SK-N-SH treated with all-trans-retinoic acid at 6 μM for 48 hours (cell line): Measurements from ENCODE around the gene UBL3.

Experiments used
- ATAC-seq: fragments of 200-7000 bp; cut with Tn5 transposase; 3 replicates; pipeline ENCODE4 v1.9.1; 2020; ENCODE audit warnings: mild to moderate bottlenecking, moderate library complexity
- ARNTL ChIP-seq: fragments of 450-650 bp; formaldehyde crosslinking; IDR thresholded peaks from 2 replicates; pipeline ENCODE4 v1.5.0; 2020; ENCODE audit warnings: low read depth, mild to moderate bottlenecking, moderate library complexity, borderline replicate concordance
- BACH2 ChIP-seq: fragments of 250-450 bp; sonication (Bioruptor Pico); IDR thresholded peaks from 2 replicates; pipeline ENCODE4 v1.9.0; 2021; ENCODE audit warnings: mild to moderate bottlenecking, borderline replicate concordance
- CREB5 ChIP-seq: fragments of 250-450 bp; sonication (Bioruptor Pico); IDR thresholded peaks from 2 replicates; pipeline ENCODE4 v1.5.1; 2020; ENCODE audit warnings: low read depth, mild to moderate bottlenecking, moderate library complexity
- CSRNP3 ChIP-seq: fragments of 250-450 bp; sonication (Bioruptor Pico); IDR thresholded peaks from 2 replicates; pipeline ENCODE4 v1.5.1; 2021; ENCODE audit warnings: mild to moderate bottlenecking, moderate library complexity
- ESRRG ChIP-seq: fragments of 250-450 bp; sonication (Bioruptor Pico); IDR thresholded peaks from 2 replicates; pipeline ENCODE4 v1.6.1; 2021; ENCODE audit warnings: mild to moderate bottlenecking
- GLIS3 ChIP-seq: fragments of 250-450 bp; sonication (Bioruptor Pico); IDR thresholded peaks from 2 replicates; pipeline ENCODE4 v1.5.0; 2020; ENCODE audit warnings: mild to moderate bottlenecking, moderate library complexity
- ISL1 ChIP-seq: fragments of 250-450 bp; sonication (Bioruptor Pico); IDR thresholded peaks from 2 replicates; pipeline ENCODE4 v2.1.2; 2022; ENCODE audit warnings: mild to moderate bottlenecking, moderate library complexity
- OSR1 ChIP-seq: fragments of 250-450 bp; sonication (Bioruptor Pico); IDR thresholded peaks from 2 replicates; pipeline ENCODE4 v1.8.0; 2022; ENCODE audit warnings: moderate library complexity, mild to moderate bottlenecking, inconsistent platforms
- PATZ1 ChIP-seq: fragments of 250-450 bp; sonication (Bioruptor Pico); IDR thresholded peaks from 2 replicates; pipeline ENCODE4 v1.8.0; 2020; ENCODE audit warnings: mild to moderate bottlenecking, moderate library complexity, borderline replicate concordance
- POU6F1 ChIP-seq: fragments of 250-450 bp; sonication (Bioruptor Pico); IDR thresholded peaks from 2 replicates; pipeline ENCODE4 v1.8.0; 2021; ENCODE audit warnings: low read depth, mild to moderate bottlenecking, moderate library complexity, borderline replicate concordance
- RARB ChIP-seq: fragments of 250-450 bp; sonication (Bioruptor Pico); IDR thresholded peaks from 2 replicates; pipeline ENCODE4 v1.8.0; 2021; ENCODE audit warnings: mild to moderate bottlenecking, moderate library complexity
- TOX ChIP-seq: fragments of 250-450 bp; sonication (Bioruptor Pico); IDR thresholded peaks from 2 replicates; pipeline ENCODE4 v1.8.0; 2021; ENCODE audit warnings: mild to moderate bottlenecking, moderate library complexity, borderline replicate concordance
- TSHZ2 ChIP-seq: fragments of 250-450 bp; sonication (Bioruptor Pico); IDR thresholded peaks from 2 replicates; pipeline ENCODE4 v1.5.0; 2020; ENCODE audit warnings: mild to moderate bottlenecking, moderate library complexity
- ZFP3 ChIP-seq: fragments of 250-450 bp; sonication (Bioruptor Pico); IDR thresholded peaks from 2 replicates; pipeline ENCODE4 v1.5.0; 2020; ENCODE audit warnings: mild to moderate bottlenecking, moderate library complexity
- ZNF565 ChIP-seq: fragments of 450-650 bp; formaldehyde crosslinking; conservative IDR thresholded peaks from 2 replicates; pipeline ENCODE4 v1.5.0; 2020; ENCODE audit warnings: low read depth, mild to moderate bottlenecking, moderate library complexity
- ZNF70 ChIP-seq: fragments of 450-650 bp; formaldehyde crosslinking; IDR thresholded peaks from 2 replicates; pipeline ENCODE4 v1.5.0; 2020; ENCODE audit warnings: mild to moderate bottlenecking, moderate library complexity
- ZNF8 ChIP-seq: fragments of 450-650 bp; formaldehyde crosslinking; IDR thresholded peaks from 2 replicates; pipeline ENCODE4 v1.5.0; 2020; ENCODE audit warnings: mild to moderate bottlenecking, moderate library complexity

Gene UBL3

DNA sequence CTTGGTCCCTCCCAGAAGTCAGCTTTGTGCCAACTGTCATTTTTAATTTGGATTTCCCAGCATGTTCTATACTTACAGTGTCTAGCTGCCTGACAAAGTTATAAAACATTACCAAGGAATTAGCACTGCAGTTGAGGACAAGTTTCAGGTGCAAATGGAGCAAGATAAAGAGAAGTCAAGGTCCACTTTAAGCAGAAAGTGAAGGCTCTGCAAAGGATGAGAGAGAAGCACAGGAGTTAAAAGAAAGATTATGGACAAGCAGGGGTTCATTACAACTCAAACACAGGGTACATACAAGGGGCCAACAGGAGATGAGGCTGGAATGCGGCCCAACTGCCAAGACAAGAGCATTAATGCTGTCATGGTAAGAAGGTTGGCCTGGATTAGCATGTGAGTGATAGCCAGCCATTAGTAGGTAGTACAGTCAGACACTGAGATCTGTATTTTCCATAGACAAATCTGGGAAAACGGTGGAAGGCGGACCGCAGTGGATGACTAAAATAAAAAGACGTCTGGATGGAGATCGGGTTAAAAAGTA, 17.6 kb downstream of the UBL3 start:
- TF ChIP-seq CSRNP3 (CRISPR knock-in tag) = no peak
- no peak for TF ChIP-seq ARNTL
- TF ChIP-seq ZNF8 (CRISPR knock-in tag) = no peak
- no peak for TF ChIP-seq CREB5 (CRISPR knock-in tag)
- no peak for TF ChIP-seq PATZ1 (CRISPR knock-in tag)
- TF ChIP-seq TSHZ2 = no peak
- TF ChIP-seq TOX (CRISPR knock-in tag) = no peak
- no peak for ATAC-seq

- ATAC-seq = no peak
- TF ChIP-seq ZFP3 (CRISPR knock-in tag) (no peak), OSR1 (no peak), RARB (CRISPR knock-in tag) (no peak)
Observed at GRCh38 chr13:29830000-29830399, 20.4 kb downstream of the UBL3 start.

DNA sequence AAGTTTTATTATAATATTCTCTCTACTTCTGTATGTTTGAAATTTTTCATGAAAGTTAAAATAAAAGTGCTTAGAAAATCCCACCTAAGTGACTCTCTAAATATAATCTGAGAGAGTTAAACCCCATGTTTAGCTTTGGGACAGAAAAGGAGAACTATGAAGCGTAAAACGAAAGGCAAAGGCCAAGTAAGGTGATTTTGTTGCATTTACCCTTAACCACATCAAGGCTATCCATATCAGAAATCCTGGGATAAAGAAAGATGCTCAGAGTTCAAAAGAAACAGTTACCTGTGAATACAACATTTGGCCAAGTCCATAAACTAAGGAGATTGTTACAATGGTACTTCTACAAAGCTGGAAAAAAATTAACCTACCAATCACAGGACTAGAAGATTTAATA, 31.3 kb downstream of the UBL3 start:
- no peak for TF ChIP-seq PATZ1 (CRISPR knock-in tag)
- no peak for TF ChIP-seq RARB (CRISPR knock-in tag)
- TF ChIP-seq ESRRG (CRISPR knock-in tag) = no peak
- TF ChIP-seq BACH2 (CRISPR knock-in tag) = no peak
- no peak for ATAC-seq

GRCh38 chr13:29817604-29818378, 32.6 kb downstream of the UBL3 start:
- TF ChIP-seq ISL1 (CRISPR knock-in tag) = peak; percentile 42; the same call in 1 of the 2 replicates
- TF ChIP-seq BACH2 (CRISPR knock-in tag) = no peak
- no peak for TF ChIP-seq CREB5 (CRISPR knock-in tag)
- peak; percentile 81 for ATAC-seq

DNA sequence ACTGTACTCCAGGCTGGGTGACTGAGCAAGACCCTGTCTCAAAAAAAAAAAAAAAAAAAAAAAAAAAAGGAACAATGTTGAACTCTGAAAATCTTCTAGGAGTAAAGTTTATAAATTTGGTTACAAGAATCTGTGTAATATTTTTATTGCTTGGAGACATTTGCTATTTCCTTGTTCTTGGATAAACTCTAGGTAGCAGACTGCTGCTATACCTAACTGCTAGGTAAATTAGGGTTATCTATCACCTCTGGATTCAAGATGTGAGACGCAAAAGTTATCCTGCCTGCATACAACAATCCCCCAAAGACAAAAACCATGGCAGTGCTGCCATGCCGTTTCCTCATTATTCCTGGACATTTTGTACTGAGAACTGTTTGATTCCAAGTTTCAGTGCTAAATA, 33.7 kb downstream of the UBL3 start:
- no peak for ATAC-seq
- TF ChIP-seq GLIS3 (CRISPR knock-in tag) = no peak
- no peak for TF ChIP-seq ZNF70 (CRISPR knock-in tag)
- TF ChIP-seq ZNF565 = no peak
- TF ChIP-seq OSR1 = no peak
- no peak for TF ChIP-seq BACH2 (CRISPR knock-in tag)
- no peak for TF ChIP-seq TSHZ2
- no peak for TF ChIP-seq POU6F1 (CRISPR knock-in tag)
